Measurements from ENCODE around the gene HGS. TPM values are rescaled to one million over a fixed set of nuclear protein-coding genes. Genes with fewer than 3 reads are reported as not detected.

HGS gene, protein sequence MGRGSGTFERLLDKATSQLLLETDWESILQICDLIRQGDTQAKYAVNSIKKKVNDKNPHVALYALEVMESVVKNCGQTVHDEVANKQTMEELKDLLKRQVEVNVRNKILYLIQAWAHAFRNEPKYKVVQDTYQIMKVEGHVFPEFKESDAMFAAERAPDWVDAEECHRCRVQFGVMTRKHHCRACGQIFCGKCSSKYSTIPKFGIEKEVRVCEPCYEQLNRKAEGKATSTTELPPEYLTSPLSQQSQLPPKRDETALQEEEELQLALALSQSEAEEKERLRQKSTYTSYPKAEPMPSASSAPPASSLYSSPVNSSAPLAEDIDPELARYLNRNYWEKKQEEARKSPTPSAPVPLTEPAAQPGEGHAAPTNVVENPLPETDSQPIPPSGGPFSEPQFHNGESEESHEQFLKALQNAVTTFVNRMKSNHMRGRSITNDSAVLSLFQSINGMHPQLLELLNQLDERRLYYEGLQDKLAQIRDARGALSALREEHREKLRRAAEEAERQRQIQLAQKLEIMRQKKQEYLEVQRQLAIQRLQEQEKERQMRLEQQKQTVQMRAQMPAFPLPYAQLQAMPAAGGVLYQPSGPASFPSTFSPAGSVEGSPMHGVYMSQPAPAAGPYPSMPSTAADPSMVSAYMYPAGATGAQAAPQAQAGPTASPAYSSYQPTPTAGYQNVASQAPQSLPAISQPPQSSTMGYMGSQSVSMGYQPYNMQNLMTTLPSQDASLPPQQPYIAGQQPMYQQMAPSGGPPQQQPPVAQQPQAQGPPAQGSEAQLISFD
- total RNA-seq (2014; rRNA removed; shearing (Covaris generic)): 165 and 172 TPM in 2 replicates
- 102 and 109 TPM in 2 replicates for polyA plus RNA-seq (2015; cell fraction: cytosol; rRNA removed)
- polyA plus RNA-seq (2015; cell fraction: nucleus; rRNA removed): 333 and 341 TPM in 2 replicates

DNA sequence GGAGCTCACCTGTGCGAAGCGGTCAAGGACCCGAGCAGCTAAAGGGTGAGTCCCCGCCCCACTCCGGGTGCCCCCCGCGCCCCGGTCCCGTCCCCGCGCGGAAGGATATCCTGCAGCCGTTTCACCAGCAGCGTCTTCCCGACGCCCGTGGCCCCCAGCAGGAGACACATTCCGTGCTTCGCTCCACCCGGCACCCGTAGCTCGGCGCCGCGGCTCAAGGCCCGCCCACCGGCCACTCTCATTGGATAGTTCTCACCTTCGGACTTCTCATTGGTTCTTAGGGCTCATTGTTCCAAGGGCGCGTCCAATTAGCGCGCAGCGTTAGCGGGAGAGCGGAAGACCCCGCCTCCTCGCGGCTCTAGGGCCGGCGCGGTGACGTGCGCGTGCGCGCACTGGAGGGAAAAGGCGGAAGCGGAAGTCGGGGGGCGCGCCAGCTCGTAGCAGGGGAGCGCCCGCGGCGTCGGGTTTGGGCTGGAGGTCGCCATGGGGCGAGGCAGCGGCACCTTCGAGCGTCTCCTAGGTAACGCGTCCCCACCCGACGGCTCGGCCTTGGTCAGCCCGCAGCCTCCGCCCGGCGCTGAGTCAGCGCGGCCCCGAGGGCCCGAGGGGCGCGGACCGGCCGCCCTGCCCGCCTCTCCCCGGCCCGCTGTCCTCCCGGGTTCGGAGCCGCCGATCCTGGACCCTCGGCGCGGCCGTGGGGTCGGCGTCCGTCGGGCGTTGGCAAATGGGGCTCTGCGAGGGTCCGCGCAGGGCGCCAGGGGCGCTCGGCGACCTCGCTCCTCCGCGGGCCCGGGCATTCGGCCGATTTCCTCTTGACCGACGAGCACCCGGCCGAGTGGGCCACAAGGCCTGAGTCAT is at the start of gene HGS, which contains the start of gene ARL16:
TSS of gene HGS (plus strand) at position 428 of the 858 bp plus-strand sequence. CDS start at position 484, 56 bp downstream.
TSS of gene ARL16 (minus strand) at position 214 of the 858 bp plus-strand sequence. CDS start at position 170, 44 bp downstream.
- peak; percentile 99 for DNase-seq (ENCODE audit: low read depth)

DNA sequence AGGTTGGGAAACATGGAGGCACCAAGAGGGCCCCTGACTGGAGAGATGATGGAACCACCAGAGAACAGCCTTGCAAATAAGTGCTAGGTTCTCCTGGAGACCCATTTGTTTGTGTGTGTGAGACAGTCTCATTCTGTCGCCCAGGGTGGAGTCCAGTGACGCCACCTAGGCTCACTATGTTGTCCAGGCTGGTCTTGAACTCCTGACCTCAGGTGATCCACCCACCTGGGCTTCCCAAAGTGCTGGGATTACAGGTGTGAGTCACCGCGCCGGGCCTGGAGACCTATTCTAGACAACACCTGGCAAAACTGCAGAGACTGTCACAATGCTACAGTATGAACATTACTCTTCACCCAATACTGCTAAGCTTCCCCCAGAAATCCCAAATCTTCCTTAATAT is 48.4 kb upstream of the HGS start:
- no peak for DNase-seq (ENCODE audit: low read depth)

DNA sequence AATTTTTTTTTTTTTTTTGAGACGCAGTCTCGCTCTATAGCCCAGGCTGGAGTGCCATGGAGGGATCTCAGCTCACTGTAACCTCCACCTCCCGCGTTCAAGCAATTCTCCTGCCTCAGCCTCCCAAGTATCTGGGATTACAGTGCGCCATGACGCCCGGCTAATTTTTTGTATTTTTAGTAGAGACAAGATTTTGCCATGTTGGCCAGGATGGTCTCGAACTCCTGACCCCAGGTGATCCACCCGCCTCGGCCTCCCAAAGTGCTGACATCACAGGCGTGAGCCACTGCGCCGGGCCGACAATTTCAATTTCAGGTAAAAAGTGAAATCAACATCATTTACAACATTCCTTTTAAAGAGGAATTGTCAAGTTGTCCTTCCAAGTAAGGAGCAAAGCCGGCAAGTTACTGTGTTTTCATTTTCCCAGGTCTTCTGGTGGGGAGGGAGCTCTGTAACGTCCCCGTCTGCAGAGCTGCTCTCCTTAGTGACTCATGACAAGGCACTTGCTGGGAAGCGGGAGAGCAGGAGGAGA is 47.8 kb upstream of the HGS start:
- DNase-seq (ENCODE audit: low read depth): no peak

DNA sequence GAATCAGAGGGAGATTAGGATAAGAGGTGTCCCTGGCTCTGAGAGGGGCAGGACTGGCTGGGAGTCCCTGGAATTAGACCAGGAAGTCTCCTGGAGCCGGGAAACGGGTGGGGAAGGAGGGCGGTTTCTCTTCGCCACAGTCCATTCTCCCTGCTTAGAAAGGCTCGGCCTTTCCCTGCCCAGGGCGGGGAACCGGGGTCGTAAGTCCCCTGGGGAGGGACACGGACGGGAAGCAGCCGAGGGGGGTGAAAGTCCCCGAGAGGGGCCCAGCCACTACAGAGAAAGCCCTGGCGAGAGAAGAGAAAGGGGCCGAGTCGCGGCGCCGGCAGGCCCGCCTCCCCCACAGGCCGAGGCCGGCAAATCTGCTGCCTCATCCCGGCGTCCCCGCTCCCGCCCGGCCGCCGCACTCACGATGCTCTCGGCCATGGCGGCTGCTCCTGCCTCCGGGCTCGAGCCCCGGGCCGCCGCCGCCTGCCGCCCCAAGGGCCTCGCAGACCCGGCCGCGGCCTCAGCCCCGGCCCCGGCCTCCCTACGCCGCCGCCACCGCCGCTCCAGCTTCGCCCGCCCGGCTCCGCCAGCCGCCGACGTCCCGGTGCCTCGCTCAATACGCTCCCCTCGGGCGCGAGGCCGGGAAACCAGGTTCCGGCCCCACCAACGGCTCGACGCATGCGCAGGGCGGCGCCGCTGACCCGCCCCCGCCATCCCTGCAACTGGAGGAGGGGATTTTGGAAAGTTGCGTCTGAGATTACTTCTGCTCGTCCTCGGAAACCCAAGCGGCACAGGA is 47.1 kb upstream of the HGS start, which contains the start of the genes NPLOC4 and TSPAN10:
TSS of gene NPLOC4 (minus strand) at position 608 of the 784 bp plus-strand sequence. CDS start at position 426, 182 bp downstream.
TSS of gene TSPAN10 (plus strand) at position 692 of the 784 bp plus-strand sequence. CDS start 5,217 bp downstream, outside the sequence.
- DNase-seq (ENCODE audit: low read depth): peak; percentile 76

DNA sequence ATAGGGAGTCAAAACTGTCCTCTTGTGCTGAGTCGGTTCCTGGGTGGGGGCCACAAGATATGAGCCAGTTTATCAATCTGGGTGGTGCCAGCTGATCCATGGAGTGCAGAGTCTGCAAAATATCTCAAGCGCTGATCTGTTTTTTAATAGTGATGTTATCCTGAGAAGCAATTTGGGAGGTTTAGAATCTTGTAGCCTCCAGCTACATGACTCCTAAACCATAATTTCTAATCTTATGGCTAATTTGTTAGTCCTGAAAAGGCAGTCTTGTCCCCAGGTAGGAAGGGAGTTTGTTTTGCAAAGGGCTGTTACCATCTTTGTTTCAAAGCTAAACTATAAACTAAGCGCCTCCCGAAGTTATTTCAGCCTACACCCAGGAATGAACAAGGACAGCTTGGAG is 45.1 kb upstream of the HGS start:
- no peak for DNase-seq (ENCODE audit: low read depth)

DNA sequence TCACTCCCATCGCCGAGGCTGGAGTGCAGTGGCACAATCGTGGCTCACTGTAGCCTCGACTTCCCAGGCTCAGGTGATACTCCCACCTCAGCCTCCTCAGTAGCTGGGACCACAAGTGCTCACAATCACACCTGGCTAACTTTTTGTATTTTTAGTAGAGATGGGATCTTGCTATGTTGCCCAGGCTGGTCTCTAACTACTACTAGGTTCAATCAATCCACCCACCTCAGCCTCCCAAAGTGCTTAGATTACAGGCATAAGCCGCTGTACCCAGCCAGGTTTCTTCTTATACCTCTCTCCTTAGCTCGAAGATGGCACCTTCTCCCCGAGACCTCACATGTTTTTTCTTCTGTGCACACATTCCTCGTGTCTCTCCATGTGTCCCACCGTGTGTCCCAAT is 43.8 kb upstream of the HGS start:
- DNase-seq (ENCODE audit: low read depth): no peak

DNA sequence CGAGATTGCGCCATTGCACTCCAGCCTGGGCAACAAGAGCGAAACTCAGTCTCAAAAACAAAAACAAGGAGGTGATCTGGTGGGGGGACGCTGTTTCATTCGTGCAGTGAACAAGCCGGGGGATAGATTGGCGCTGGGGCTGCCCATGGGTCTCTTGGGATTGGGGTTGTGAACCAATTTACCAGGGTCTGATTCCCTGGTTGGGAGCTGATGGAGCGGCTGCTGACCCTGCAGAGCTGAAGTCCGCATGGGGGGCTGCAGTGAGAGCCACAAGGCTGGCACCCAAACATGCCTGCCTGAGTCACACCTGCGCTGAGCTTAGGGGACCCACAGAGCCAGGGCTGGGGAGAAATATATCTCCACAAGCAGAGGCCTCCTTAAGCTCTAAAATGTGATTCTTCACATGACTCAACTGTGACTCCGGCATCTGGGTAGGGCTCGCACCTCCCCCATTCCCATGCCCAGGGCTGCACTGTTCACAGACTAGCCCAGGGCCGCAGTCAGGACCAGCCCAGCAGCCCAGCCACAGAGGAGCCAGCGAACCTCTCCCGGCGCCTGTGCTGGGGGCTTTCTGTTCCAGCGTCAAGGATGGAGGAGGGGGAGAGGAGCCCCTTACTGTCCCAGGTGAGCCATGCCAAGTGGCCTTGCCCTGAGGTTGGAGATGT is 41.9 kb upstream of the HGS start:
- peak; percentile 79 for DNase-seq (ENCODE audit: low read depth)

DNA sequence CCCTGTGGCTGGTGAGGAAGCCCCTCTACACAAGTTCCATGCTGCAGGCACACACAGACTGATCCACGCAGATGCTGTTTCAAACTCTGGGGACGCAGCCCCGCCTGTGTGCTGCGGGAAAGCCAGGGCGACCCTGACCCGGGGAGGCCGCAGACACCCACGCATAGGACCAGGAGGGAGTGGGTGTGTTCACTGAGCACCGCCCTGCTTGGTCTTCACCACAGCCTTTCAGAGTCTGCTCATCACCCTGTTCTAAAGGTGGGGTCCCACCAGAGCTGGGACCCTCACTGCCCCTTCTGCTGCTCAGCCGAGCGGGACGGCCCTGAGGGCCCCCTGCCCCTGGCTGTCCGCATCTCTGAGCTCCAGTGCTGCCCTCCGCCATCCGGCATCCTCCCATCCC is 39.3 kb upstream of the HGS start:
- DNase-seq (ENCODE audit: low read depth): no peak

DNA sequence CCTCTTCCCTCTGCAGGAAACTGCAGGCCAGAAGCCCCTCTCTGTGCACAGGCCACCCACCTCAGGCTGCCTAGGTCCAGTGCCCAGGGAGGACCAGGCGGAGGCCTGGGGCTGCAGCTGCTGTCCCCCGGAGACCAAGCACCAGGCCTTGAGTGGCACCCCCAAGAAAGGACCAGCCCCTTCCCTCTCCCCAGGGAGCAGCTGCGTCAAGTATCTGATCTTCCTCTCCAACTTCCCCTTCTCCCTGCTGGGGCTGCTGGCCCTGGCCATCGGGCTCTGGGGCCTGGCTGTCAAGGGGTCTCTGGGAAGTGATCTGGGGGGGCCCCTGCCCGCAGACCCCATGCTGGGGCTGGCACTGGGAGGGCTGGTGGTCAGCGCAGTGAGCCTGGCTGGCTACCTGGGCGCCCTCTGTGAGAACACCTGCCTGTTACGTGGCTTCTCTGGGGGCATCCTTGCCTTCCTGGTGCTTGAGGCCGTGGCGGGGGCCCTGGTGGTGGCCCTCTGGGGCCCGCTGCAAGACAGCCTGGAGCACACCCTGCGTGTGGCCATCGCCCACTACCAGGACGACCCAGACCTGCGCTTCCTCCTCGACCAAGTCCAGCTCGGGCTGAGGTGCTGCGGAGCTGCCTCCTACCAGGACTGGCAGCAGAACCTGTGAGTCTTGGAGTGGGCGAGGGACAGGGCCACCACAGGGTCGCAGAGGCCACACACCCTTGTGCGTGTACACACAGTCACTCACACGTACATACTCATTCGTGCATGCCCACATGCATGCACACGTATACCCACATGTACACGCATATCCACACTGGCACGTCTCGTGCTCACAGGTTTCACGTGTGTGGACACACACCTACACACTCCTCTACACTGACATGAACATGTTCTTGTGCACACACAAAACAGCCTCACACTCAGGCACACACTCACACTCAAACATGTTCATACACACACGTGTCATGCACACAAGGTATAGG is 38.5 kb upstream of the HGS start:
- no peak for DNase-seq (ENCODE audit: low read depth)

DNA sequence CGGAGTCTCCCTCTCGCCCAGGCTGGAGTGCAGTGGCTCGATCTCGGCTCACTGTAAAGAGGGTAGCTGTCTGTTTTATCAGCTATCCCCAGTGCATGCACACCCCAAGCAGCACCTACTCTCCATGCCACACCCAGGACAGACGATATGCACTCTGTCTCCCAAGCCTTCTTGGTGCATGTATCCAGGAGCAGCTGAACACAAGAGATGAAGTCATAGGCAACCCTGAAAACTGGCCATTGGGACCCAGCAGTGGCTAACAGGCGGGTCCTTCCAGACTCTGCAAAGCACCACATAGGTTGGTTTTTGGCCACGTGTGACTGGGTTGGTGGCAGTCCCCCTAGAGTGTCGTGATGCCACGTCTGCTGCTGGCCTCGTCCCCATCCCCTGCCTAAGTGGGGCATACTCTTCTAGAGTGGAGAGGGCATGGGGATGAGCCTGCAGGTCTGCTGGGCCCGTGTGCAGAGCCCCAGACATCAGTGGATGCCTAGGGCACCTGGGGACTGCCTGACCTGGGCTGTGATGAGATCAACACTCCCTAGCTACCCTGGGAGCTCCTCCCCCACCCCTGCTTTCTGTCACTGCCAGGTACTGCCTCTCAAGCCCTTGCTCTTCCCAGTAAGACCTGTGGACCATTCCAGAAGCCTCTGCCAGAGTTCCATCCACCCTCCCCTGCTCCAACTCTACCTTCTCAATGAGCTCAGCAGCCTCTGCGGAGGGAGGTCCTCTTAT is 36.8 kb upstream of the HGS start:
- no peak for DNase-seq (ENCODE audit: low read depth)

DNA sequence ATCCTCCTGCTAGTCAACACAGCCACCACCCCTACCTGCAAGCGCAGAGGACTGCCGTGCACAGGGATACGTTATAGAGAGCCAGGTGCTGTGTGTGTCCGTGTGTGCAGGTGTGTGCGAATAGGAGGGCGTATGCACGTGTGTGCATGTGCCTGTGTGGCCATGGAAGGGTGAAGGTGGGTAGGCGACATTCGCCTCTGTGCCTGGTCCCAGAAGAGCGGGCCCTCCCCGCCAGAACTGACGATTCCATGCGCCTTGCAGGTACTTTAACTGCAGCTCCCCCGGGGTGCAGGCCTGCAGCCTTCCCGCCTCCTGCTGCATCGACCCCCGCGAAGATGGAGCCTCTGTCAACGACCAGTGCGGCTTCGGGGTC is 36.2 kb upstream of the HGS start:
- DNase-seq (ENCODE audit: low read depth): no peak

DNA sequence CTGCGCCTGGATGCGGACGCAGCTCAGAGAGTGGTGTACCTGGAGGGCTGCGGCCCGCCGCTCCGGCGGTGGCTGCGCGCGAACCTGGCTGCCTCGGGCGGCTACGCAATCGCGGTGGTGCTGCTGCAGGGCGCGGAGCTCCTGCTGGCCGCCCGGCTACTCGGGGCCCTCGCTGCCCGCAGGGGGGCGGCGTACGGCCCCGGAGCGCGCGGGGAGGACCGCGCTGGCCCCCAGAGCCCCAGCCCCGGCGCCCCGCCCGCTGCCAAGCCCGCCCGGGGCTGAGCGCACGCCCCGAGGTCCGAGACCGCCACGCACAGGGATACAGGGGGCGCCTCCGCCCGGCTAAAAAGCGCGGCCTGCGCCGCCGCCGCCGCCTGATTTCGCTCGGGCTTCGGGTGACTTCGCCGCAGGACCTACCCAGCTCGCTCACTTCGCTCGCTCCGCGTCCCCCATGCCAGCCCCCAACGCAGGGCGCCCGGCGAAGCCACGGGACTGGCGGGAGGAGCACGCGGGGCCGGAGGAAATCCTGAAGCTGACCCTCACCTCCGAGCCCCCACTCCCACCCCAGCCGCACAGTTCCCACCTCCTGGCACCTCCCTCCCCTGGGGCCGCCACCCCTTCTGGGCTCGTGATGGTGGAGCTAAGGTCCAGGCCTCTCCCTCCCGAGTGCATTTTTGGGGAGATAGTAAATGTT is 35.7 kb upstream of the HGS start:
- no peak for DNase-seq (ENCODE audit: low read depth)

DNA sequence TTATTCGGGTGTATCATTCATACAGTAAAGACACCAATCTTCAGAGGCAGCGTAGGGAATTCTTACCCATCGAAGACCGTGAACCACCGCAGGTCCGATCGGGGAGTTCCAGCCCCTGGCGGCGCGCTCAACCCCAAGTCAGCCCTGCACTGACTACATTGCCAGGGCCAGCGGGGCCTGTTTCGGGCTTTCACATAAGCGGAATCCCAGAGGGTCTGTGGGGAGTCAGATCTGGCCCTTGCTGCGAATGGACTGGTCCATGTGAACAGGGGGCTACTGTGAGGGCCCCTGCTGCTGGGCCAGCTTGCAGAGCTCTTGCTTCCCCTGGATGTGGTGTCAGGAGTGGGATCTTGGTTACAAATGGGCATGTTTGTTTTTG is 35.1 kb upstream of the HGS start:
- no peak for DNase-seq (ENCODE audit: low read depth)

DNA sequence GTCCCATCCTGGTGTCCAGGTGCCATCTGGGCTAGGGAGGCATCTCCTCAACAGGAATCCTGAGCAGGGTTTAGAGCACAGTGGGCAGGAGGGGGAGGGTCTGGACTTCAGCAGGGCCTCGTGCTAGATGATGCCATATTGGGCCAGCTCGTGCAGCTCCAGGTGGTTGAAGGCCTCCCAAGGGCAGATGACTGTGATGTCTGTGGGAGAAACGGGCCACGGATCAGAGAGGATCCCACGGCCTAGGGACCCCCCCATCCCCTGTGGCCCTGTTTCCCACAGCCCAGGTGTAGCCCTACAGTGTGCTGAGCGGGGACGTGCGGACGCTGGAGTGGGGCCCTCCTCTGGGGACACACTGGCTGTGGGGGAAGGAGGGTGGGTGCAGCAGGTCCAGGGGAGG is 32.9 kb upstream of the HGS start:
- DNase-seq (ENCODE audit: low read depth): no peak

DNA sequence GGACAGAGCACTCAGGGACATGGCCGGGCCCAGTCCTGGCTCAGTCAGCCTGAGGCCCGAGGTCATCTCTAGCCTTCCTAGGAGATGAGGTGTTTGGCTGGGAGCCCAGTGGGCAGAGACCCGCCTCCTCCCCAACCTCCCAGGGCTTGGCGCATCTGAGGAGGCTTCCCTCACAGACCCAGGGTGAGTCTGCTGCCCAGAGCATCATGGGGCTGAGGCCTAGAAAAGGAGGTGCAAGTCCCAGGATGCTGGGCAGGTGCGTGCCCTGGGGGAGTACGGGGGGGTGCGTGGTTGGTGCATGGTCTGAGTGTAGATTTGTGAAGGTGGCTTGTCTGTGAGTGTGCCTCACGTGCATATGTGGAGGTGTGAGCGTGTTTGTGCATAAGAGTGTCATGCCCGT is 32.1 kb upstream of the HGS start:
- DNase-seq (ENCODE audit: low read depth): peak; percentile 85

DNA sequence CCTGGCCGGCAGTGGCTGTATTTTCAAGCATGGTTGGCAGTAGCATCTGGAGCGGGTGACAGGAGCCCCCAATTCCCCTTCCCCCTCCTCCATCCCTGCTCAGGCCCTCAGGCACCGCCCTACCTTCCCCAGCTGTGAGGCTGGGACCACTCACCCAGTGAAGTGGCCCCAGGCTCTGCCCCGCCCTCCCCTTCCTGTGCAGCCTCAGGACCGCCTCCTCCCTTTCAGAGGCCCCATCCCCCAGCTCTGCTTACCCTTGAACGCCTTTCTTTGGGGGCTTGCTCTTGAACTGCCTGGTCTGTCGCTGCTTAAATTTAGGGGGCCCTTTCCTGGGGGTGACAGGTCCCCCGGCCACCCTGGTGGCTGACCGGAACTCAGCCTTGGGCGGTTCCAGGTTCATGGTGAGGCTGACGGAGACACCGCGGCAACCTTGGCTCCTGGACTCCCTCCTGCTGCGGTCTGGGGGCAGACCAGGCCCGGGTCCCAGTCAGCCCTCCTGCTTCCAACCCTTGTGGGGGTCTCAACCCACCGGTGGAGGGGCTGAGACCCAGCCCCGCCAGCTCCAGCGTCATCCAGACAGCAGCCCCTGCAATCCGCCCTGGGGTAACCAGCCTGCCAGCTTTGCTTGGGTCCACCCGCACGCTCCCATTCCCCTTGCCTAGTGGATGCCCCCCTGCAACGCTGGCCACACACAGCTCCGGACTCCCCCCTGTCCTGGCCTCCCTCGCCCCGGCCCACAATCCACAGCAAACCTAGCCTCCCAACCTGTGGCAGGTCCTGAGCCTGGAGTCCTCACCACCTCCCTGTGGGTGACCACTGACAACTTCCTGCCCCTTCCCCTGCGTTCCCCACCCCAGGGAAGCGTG is 30.7 kb upstream of the HGS start:
- no peak for DNase-seq (ENCODE audit: low read depth)

Measured in HT1080 (cell line).